GM15510 (cell line): ENCODE measurements around the gene DAG1.

Experiments
- POLR2A ChIP-seq: IDR thresholded peaks from 3 replicates; pipeline ENCODE4 v1.6.1; 2011; ENCODE audit warnings: borderline replicate concordance; ENCODE audit not compliant: insufficient read length; ENCODE audit errors: extremely low read depth

The DAG1 gene

GRCh38 chr3:49461443-49462171 lies 8.5 kb upstream of the DAG1 start:
- TF ChIP-seq POLR2A = no peak

- no peak for TF ChIP-seq POLR2A
These were observed 7.8 kb upstream of the DAG1 start for GRCh38 chr3:49462222-49462621.

- no peak for TF ChIP-seq POLR2A
These were observed 4.6 kb upstream of the DAG1 start for GRCh38 chr3:49465270-49466034.

- TF ChIP-seq POLR2A = no peak
These were observed 4.0 kb upstream of the DAG1 start for GRCh38 chr3:49466085-49466484.

GRCh38 chr3:49469037-49469935 lies 781 bp upstream of the DAG1 start:
- no peak for TF ChIP-seq POLR2A

GRCh38 chr3:49470714-49471420 lies 800 bp downstream of the DAG1 start:
- no peak for TF ChIP-seq POLR2A

GRCh38 chr3:49471856-49472495 lies 1.9 kb downstream of the DAG1 start:
- no peak for TF ChIP-seq POLR2A

- TF ChIP-seq POLR2A = no peak
These were observed 6.5 kb downstream of the DAG1 start for GRCh38 chr3:49476563-49476962.

GRCh38 chr3:49482766-49483165 lies 12.7 kb downstream of the DAG1 start:
- no peak for TF ChIP-seq POLR2A

GRCh38 chr3:49484471-49484870 lies 14.4 kb downstream of the DAG1 start:
- TF ChIP-seq POLR2A = no peak

- TF ChIP-seq POLR2A = no peak
These were observed 19.2 kb downstream of the DAG1 start for GRCh38 chr3:49489247-49489646.

GRCh38 chr3:49492969-49493368 lies 22.9 kb downstream of the DAG1 start:
- TF ChIP-seq POLR2A = no peak

- TF ChIP-seq POLR2A = no peak
These were observed 23.8 kb downstream of the DAG1 start for GRCh38 chr3:49493901-49494300.

- no peak for TF ChIP-seq POLR2A
These were observed 25.0 kb downstream of the DAG1 start for GRCh38 chr3:49495023-49495422.
